ENCODE data around the gene HOXD1. TPM values are rescaled to one million over a fixed set of nuclear protein-coding genes. Genes with fewer than 3 reads are reported as not detected.

The HOXD1 gene
- total and polyA plus RNA-seq, 2 of the 4 experiments (the other 2 are of a cell fraction) = not detected

- Histone ChIP-seq H3K18ac (ENCODE audit: low read depth, low read length) (no peak overlapping the region), H2BK120ac (ENCODE audit: low read depth, low read length) (no peak overlapping the region), H3K27me3 (ENCODE audit: control insufficient read depth, insufficient read depth, low read length) (peaks cover 34% of the 10 kb centered on the region), H4K5ac (ENCODE audit: low read depth, low read length) (no peak overlapping the region), H4K20me1 (ENCODE audit: insufficient read depth, low read length) (no peaks in the 10 kb centered on the region), H2BK15ac (ENCODE audit: low read depth, low read length) (no peak overlapping the region), H2BK5ac (ENCODE audit: low read depth, low read length, poor library complexity, severe bottlenecking) (no peak overlapping the region), H3K14ac (replicated peaks; ENCODE audit: low read depth, low read length) (no peak overlapping the region), H3K56ac (ENCODE audit: extremely low read depth, insufficient read depth, low read length) (no peak overlapping the region), H2AK5ac (ENCODE audit: low read depth, low read length) (no peak overlapping the region), H3K9ac (ENCODE audit: low read depth, low read length) (no peak overlapping the region), H3K9me3 (ENCODE audit: control insufficient read depth, insufficient read depth, low read length) (peaks cover 4% of the 10 kb centered on the region; the same call in 1 of the 2 replicates), H3K4me1 (ENCODE audit: control insufficient read depth, insufficient read depth, low read length) (no peaks in the 10 kb centered on the region), H3K36me3 (ENCODE audit: control insufficient read depth, insufficient read depth, low read length) (no peaks in the 10 kb centered on the region), H3K4me3 (ENCODE audit: insufficient read depth, low read depth, low read length) (no peak overlapping the region), H4K8ac (ENCODE audit: low read depth in 2 of 2, low read length in 2 of 2) (no peak overlapping the region), H3K4me2 (ENCODE audit: low read depth, low read length) (no peak overlapping the region), H2AK9ac (replicated peaks; ENCODE audit: low read depth, low read length, poor library complexity) (no peak overlapping the region), H3K9me1 (ENCODE audit: insufficient read depth, low read length) (no peaks in the 10 kb centered on the region), H3K79me1 (ENCODE audit: low read depth in 1 of 2, low read length in 2 of 2) (no peaks in the 10 kb centered on the region), H3K4ac (ENCODE audit: low read depth, low read length) (no peak overlapping the region), H3K27ac (ENCODE audit: insufficient read depth, low read length) (no peak overlapping the region), H2AFZ (replicated peaks; ENCODE audit: low read length, poor library complexity) (no peak overlapping the region), H3K23ac (ENCODE audit: low read depth, low read length) (no peak overlapping the region), H2BK20ac (ENCODE audit: low read depth, low read length) (no peak overlapping the region), H4K91ac (ENCODE audit: insufficient read depth, low read depth, low read length) (no peak overlapping the region)
- in situ Hi-C loops (cut with MboI; ENCODE audit: low sequenced_read_pairs) (no loop called here), dilution Hi-C loops (cut with HindIII; ENCODE audit: low sequenced_read_pairs, unreplicated experiment) (no loop called here), intact Hi-C loops (cut with micrococcal nuclease) (no loop called here)
- no TSS peak for BruUV-seq (replicated peaks)
- no CpG with 5 or more reads among the region's 1 CpG for WGBS, 2 experiments (ENCODE audit: extremely low coverage in 2 of 2, insufficient read length in 1 of 2)
- ChIA-PET POLR2A (ENCODE audit: unreplicated experiment) (no interaction called here), CTCF (no interaction called here)
- TF ChIP-seq POLR2A (IDR thresholded peaks at IDR 0.05; ENCODE audit: low read depth, low read length) (no peak), SMC3 (IDR thresholded peaks at IDR 0.05; ENCODE audit: low read depth, low read length) (no peak), ELK1 (IDR thresholded peaks at IDR 0.05; ENCODE audit: borderline replicate concordance, low read depth, low read length) (no peak), CHD1 (IDR thresholded peaks at IDR 0.05; ENCODE audit: low read depth, low read length) (no peak), RCOR1 (IDR thresholded peaks at IDR 0.05; ENCODE audit: insufficient replicate concordance, low read length) (no peak), NFE2L2 (IDR thresholded peaks at IDR 0.05; ENCODE audit: low read depth, low read length) (no peak), RFX5 (IDR thresholded peaks at IDR 0.05; ENCODE audit: low read depth, low read length) (no peak)
- ATAC-seq (ENCODE audit: low read depth) = no peak
- DNase-seq = no peak
These were observed 4.6 kb downstream of the HOXD1 start for GRCh38 chr2:176193048-176193447.

Measured in IMR-90 (cell line).